LNCAP (cell line): ENCODE results near the gene BCL2A1.

Source experiments
- TF ChIP-seq, protein P1 (sequence below): fragments of 450-650 bp; IDR thresholded peaks from 2 replicates; pipeline ENCODE4 v1.5.1; 2017; ENCODE audit warnings: mild to moderate bottlenecking

BCL2A1 gene

DNA sequence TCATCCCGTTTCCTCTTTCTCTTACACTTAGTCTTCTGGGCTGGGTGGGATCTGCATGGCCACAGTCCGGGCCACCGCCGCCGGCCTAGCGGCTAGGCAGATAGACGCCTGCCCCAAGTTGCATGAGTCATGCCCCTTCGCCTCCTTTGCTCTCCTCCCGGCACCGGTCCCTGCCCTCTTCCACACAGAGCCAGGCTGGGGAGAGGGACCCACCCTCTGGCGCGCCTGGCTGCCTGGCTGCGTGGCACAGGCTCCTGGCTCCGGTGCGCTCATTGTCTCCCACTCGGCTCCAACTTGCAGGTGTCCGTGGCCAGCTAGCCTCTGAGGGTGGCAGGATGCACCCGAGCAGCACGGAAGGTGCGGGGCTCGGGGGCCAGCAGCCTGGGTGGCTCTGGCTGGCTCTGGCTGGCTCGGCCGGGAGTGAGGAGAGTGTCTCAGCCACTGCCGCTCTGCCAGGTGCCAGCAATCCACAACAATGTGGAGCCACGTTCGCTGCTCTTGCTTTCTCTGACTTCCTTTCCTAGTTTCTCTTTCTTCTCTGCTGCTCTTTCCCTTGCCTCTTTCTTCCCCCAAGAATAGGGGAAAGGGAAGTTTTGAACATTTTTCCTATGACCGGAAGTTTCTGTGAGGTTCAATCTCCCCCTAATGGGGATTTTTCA, 51.8 kb downstream of the BCL2A1 start:
- TF ChIP-seq, protein P1, sequence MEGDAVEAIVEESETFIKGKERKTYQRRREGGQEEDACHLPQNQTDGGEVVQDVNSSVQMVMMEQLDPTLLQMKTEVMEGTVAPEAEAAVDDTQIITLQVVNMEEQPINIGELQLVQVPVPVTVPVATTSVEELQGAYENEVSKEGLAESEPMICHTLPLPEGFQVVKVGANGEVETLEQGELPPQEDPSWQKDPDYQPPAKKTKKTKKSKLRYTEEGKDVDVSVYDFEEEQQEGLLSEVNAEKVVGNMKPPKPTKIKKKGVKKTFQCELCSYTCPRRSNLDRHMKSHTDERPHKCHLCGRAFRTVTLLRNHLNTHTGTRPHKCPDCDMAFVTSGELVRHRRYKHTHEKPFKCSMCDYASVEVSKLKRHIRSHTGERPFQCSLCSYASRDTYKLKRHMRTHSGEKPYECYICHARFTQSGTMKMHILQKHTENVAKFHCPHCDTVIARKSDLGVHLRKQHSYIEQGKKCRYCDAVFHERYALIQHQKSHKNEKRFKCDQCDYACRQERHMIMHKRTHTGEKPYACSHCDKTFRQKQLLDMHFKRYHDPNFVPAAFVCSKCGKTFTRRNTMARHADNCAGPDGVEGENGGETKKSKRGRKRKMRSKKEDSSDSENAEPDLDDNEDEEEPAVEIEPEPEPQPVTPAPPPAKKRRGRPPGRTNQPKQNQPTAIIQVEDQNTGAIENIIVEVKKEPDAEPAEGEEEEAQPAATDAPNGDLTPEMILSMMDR: no peak

DNA sequence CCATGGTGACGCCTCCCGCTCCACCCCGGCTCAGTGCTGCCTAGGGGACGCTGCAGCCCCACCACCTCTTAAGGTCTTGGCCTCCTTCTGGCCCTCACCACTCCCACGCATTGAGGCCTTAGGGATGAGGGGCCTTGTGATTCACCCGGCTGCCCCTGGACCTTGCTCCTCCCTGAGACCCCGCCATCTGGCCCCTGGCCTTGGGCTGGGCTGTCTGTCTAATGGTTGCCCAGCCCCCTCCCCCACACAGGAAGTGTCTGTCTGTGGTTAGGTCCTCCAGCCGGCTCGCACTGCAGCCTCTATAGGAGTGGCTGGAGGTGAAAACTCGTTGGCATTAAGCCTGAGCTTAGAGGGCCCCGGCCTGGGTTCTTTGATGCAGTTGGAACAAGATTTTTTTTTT, 52.7 kb downstream of the BCL2A1 start:
- TF ChIP-seq, protein P1: no peak

DNA sequence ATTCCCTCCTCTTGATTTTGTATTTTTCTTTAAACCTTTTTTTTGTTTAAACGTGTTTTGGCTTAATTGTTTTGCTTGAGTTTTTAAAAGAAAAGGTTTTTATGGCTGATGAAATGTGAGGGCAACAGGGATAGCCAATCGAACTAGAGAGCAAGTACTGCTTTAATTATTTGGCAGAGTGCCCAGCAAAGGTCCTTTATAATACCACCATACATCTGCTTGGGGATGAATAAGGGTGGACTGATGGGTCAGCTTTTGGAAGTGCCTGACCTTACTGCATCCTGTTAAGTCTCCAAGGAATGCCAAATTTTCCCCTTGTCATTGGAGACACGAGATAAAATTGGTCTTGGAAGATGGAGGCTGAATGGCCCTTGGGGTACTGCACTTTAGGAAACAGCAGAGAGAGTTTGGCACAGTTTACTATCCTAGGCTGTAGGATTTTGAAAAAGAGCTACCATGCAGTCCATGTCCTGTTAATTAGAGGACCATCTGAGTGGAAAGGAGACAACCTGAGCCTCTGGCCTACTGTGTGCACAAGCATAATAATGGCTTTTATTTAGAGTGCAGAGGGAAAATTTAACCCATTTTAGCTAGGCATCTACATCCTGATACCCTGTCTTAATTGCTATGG, 54.4 kb downstream of the BCL2A1 start:
- TF ChIP-seq, protein P1: no peak

DNA sequence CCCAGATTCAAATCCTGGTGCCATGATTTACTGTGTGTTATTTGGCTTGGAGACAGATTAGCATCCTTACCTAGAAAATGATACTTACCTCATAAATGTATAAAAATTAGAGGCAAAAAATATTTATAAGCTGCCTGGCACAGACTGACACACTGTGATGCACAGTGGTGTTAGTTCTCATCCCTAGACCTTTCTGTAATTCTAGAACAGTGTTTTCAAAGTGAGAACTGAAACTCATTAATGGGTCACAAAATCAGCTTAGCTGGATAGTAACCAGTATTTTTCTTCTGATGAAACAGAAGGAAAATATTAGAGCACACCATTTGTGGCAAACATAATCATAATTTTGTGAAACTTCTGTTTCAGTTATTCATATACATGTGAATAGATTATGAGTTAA, 56.3 kb downstream of the BCL2A1 start:
- TF ChIP-seq, protein P1: no peak
